Muscle of leg (tissue), 11 donors: ENCODE measurements around the gene ABCC6. TPM values are rescaled to one million over a fixed set of nuclear protein-coding genes. Genes with fewer than 3 reads are reported as not detected.
"Not testable (repeated sequence)": the region's sequence is repeated elsewhere in the genome, so short reads cannot be mapped to it uniquely, and the experiment has no call there.

ENCODE experiments used
- DNase-seq: peaks from one replicate; pipeline ENCODE4 v3.0.0; 2013
- H3K27ac ChIP-seq: one replicate; pipeline ENCODE4 v1.5.1; 2013; ENCODE audit warnings: mild to moderate bottlenecking, low read length, control low read depth
- H3K27me3 ChIP-seq: one replicate; pipeline ENCODE4 v1.6.1; 2013; ENCODE audit warnings: low read length; ENCODE audit not compliant: control insufficient read depth, insufficient read depth
- H3K36me3 ChIP-seq: one replicate; pipeline ENCODE4 v1.6.1; 2013; ENCODE audit warnings: low read length; ENCODE audit not compliant: control insufficient read depth, insufficient read depth
- H3K4me1 ChIP-seq: one replicate; pipeline ENCODE4 v1.6.1; 2013; ENCODE audit warnings: low read length; ENCODE audit not compliant: control insufficient read depth, insufficient read depth
- H3K4me3 ChIP-seq: one replicate; pipeline ENCODE4 v1.5.1; 2013; ENCODE audit warnings: low read length, control low read depth
- H3K9me3 ChIP-seq: replicated peaks from 2 replicates; pipeline ENCODE4 v1.6.1; 2013; ENCODE audit warnings: low read depth, low read length; ENCODE audit not compliant: control insufficient read depth
- WGBS: methylation state at CpG from one replicate; pipeline ENCODE4 v1.1.5; 2013; ENCODE audit warnings: missing lambda C conversion rate; ENCODE audit not compliant: insufficient coverage; 5-methylcytosine and 5-hydroxymethylcytosine counted together
- polyA plus RNA-seq, 8 donors: library from polyadenylated mRNA; unstranded; fragments of 120-200 nt; gene quantifications; one replicate each; pipeline versions ENCODE4 v1.2.1 to v1.2.3, GENCODE V29; 2013; ENCODE audit warnings: inconsistent platforms in 1 of 8, low replicate concordance in 1 of 8; ENCODE audit not compliant: insufficient read length in 8 of 8, insufficient read depth in 1 of 8
- total RNA-seq: library from RNA; stranded (reverse); fragments of 120-200 nt; gene quantifications from one replicate; pipeline ENCODE4 v1.2.4, GENCODE V29; 2013

The ABCC6 gene
- total and polyA plus RNA-seq, 9 donors = 0.91 to 4.9 (median 1.5) TPM

GRCh38 chr16:16258822-16259221 is 35.5 kb upstream of the ABCC6 start:
- H3K36me3 ChIP-seq, H3K4me3 ChIP-seq, DNase-seq, H3K4me1 ChIP-seq, H3K27me3 ChIP-seq, H3K27ac ChIP-seq, H3K9me3 ChIP-seq: not testable (repeated sequence)
- WGBS = no CpG with 5 or more reads among the region's 7 CpGs

- H3K9me3 ChIP-seq, H3K27ac ChIP-seq, H3K27me3 ChIP-seq, DNase-seq, H3K36me3 ChIP-seq, H3K4me1 ChIP-seq, H3K4me3 ChIP-seq: not testable (repeated sequence)
- no CpG with 5 or more reads among the region's 2 CpGs for WGBS
These were observed 34.1 kb upstream of the ABCC6 start for GRCh38 chr16:16257301-16257923.

- H3K9me3 ChIP-seq, DNase-seq: not testable (repeated sequence)
- no CpG with 5 or more reads among the region's 5 CpGs for WGBS
These were observed 29.1 kb upstream of the ABCC6 start for GRCh38 chr16:16252377-16252776.

GRCh38 chr16:16249621-16250330 is 26.5 kb upstream of the ABCC6 start:
- not testable (repeated sequence) for H3K27me3 ChIP-seq, DNase-seq, H3K4me1 ChIP-seq, H3K4me3 ChIP-seq, H3K27ac ChIP-seq, H3K36me3 ChIP-seq, H3K9me3 ChIP-seq
- WGBS = no CpG with 5 or more reads among the region's 7 CpGs

More at GRCh38 chr16:16252377-16252776, 29.1 kb upstream of the ABCC6 start:
- H3K27ac ChIP-seq, H3K4me1 ChIP-seq, H3K36me3 ChIP-seq, H3K4me3 ChIP-seq, H3K27me3 ChIP-seq: not testable (repeated sequence)

- H3K27me3 ChIP-seq, DNase-seq, H3K4me3 ChIP-seq, H3K27ac ChIP-seq, H3K9me3 ChIP-seq, H3K4me1 ChIP-seq, H3K36me3 ChIP-seq: not testable (repeated sequence)
- WGBS = no CpG with 5 or more reads among the region's 3 CpGs
These were observed 24.1 kb upstream of the ABCC6 start for GRCh38 chr16:16247439-16247838.

- no CpG with 5 or more reads among the region's 8 CpGs for WGBS
These were observed 23.4 kb upstream of the ABCC6 start for GRCh38 chr16:16246578-16247262.

GRCh38 chr16:16243886-16244285 is 20.6 kb upstream of the ABCC6 start:
- not testable (repeated sequence) for H3K36me3 ChIP-seq, H3K9me3 ChIP-seq, H3K27ac ChIP-seq, H3K27me3 ChIP-seq, H3K4me1 ChIP-seq, DNase-seq, H3K4me3 ChIP-seq
- no CpG with 5 or more reads among the region's 11 CpGs for WGBS

More at GRCh38 chr16:16246578-16247262, 23.4 kb upstream of the ABCC6 start:
- not testable (repeated sequence) for H3K4me1 ChIP-seq, H3K27me3 ChIP-seq, DNase-seq, H3K36me3 ChIP-seq, H3K9me3 ChIP-seq, H3K27ac ChIP-seq, H3K4me3 ChIP-seq

- not testable (repeated sequence) for H3K9me3 ChIP-seq, H3K36me3 ChIP-seq, H3K4me3 ChIP-seq, H3K27me3 ChIP-seq, H3K27ac ChIP-seq, H3K4me1 ChIP-seq
- WGBS = no CpG with 5 or more reads among the region's 4 CpGs
- DNase-seq = peak; percentile 4
These were observed 17.4 kb upstream of the ABCC6 start for GRCh38 chr16:16240667-16241066.

GRCh38 chr16:16237738-16238137 is 14.4 kb upstream of the ABCC6 start:
- H3K27ac ChIP-seq, H3K9me3 ChIP-seq, H3K4me1 ChIP-seq, H3K4me3 ChIP-seq, DNase-seq, H3K36me3 ChIP-seq, H3K27me3 ChIP-seq: not testable (repeated sequence)
- no CpG with 5 or more reads among the region's 5 CpGs for WGBS

GRCh38 chr16:16237071-16237470 is 13.8 kb upstream of the ABCC6 start:
- no CpG with 5 or more reads among the region's 6 CpGs for WGBS
- H3K9me3 ChIP-seq, H3K27me3 ChIP-seq, H3K27ac ChIP-seq, H3K4me3 ChIP-seq, DNase-seq, H3K36me3 ChIP-seq, H3K4me1 ChIP-seq: not testable (repeated sequence)
